ENCODE measurements around the gene BANF2. TPM values are rescaled to one million over a fixed set of nuclear protein-coding genes. Genes with fewer than 3 reads are reported as not detected.
"Not testable (repeated sequence)": the region's sequence is repeated elsewhere in the genome, so short reads cannot be mapped to it uniquely, and the experiment has no call there.

Gene BANF2
- total RNA-seq, 1 donor from 2014 or later: not detected

DNA sequence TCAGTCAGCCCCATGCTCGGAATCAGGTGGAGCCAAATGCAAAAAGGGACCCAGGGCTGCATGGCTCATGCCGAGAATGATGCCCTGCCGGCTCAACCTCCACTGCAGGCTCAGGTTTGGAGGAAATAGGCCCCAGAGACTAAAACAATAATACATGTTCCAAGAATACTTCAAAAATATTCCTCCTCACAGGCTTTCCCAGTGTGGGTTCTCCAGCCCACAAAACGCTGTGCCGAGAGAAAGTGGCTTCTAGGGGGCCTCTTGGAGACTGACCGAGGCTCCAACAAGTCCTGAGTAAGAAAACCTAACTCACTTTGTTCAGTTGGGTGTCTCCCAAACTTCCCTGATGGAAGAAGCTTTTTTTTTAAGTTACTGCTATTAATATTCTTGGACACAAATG lies 73.9 kb downstream of the BANF2 start:
- no peak overlapping the region for H3K4me3 Mint-ChIP-seq (ENCODE audit: low read depth)
- H3K27ac Mint-ChIP-seq: no peak overlapping the region
- peaks cover 8% of the 10 kb centered on the region for H3K9me3 Mint-ChIP-seq (ENCODE audit: low read depth)
- DNase-seq (ENCODE audit: low spot score, unreplicated experiment): no peak
- no peaks in the 10 kb centered on the region for H3K36me3 Mint-ChIP-seq (ENCODE audit: insufficient read depth)
- TF ChIP-seq, protein P1, sequence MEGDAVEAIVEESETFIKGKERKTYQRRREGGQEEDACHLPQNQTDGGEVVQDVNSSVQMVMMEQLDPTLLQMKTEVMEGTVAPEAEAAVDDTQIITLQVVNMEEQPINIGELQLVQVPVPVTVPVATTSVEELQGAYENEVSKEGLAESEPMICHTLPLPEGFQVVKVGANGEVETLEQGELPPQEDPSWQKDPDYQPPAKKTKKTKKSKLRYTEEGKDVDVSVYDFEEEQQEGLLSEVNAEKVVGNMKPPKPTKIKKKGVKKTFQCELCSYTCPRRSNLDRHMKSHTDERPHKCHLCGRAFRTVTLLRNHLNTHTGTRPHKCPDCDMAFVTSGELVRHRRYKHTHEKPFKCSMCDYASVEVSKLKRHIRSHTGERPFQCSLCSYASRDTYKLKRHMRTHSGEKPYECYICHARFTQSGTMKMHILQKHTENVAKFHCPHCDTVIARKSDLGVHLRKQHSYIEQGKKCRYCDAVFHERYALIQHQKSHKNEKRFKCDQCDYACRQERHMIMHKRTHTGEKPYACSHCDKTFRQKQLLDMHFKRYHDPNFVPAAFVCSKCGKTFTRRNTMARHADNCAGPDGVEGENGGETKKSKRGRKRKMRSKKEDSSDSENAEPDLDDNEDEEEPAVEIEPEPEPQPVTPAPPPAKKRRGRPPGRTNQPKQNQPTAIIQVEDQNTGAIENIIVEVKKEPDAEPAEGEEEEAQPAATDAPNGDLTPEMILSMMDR (IDR thresholded peaks at IDR 0.05; ENCODE audit: unreplicated experiment): no peak
- peaks cover 11% of the 10 kb centered on the region for H3K4me1 Mint-ChIP-seq (ENCODE audit: low read depth)
- no peaks in the 10 kb centered on the region for H3K27me3 Mint-ChIP-seq

DNA sequence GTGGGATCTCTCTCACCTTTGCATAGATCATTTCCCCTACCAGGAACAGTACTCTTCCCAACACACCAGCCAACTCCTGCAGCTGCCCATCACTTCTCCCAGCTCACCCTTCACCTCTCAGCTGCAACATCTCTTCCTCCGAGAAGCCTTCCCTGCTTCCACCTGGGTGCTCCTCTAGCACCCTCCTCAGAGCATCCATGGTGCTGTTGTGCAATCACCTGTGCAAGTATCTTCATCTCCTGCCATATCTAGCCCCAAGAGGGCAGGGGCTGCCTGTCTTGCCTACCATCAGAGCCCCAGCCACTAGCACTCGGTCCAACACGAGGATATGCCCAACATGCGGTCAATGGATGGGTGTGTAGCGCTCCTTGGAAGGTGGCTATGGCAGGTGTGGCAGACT lies 75.8 kb downstream of the BANF2 start:
- peaks cover 11% of the 10 kb centered on the region for H3K4me1 Mint-ChIP-seq (ENCODE audit: low read depth)
- no peak overlapping the region for H3K4me3 Mint-ChIP-seq (ENCODE audit: low read depth)
- no peak for DNase-seq (ENCODE audit: low spot score, unreplicated experiment)
- H3K27ac Mint-ChIP-seq: no peak overlapping the region
- no peaks in the 10 kb centered on the region for H3K27me3 Mint-ChIP-seq
- no peaks in the 10 kb centered on the region for H3K36me3 Mint-ChIP-seq (ENCODE audit: insufficient read depth)
- TF ChIP-seq, protein P1 (IDR thresholded peaks at IDR 0.05; ENCODE audit: unreplicated experiment): no peak
- peaks cover 8% of the 10 kb centered on the region for H3K9me3 Mint-ChIP-seq (ENCODE audit: low read depth)

DNA sequence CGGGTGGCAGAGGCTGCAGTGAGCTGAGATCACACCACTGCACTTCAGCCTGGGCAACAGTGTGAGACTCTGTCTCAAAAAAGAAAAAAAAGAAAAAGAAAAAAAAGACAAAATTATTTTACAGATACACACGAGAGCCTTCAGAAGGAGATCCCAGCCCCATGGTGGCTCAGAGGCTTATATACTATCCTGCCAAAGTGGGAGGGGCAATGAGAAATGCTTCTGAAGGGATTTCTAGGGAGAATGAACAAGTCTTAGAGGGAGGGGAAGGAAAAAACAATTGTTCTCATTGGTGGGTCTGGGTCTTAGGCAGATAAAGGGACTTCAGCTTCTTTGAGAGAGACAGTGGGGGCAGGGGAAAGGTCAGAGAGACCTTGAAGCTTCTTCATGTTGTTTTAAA lies 76.8 kb downstream of the BANF2 start:
- peaks cover 8% of the 10 kb centered on the region for H3K9me3 Mint-ChIP-seq (ENCODE audit: low read depth)
- no peak overlapping the region for H3K4me3 Mint-ChIP-seq (ENCODE audit: low read depth)
- no peaks in the 10 kb centered on the region for H3K36me3 Mint-ChIP-seq (ENCODE audit: insufficient read depth)
- TF ChIP-seq, protein P1 (IDR thresholded peaks at IDR 0.05; ENCODE audit: unreplicated experiment): no peak
- no peak for DNase-seq (ENCODE audit: low spot score, unreplicated experiment)
- H3K27ac Mint-ChIP-seq: no peak overlapping the region
- no peaks in the 10 kb centered on the region for H3K27me3 Mint-ChIP-seq
- H3K4me1 Mint-ChIP-seq (ENCODE audit: low read depth): peaks cover 8% of the 10 kb centered on the region

DNA sequence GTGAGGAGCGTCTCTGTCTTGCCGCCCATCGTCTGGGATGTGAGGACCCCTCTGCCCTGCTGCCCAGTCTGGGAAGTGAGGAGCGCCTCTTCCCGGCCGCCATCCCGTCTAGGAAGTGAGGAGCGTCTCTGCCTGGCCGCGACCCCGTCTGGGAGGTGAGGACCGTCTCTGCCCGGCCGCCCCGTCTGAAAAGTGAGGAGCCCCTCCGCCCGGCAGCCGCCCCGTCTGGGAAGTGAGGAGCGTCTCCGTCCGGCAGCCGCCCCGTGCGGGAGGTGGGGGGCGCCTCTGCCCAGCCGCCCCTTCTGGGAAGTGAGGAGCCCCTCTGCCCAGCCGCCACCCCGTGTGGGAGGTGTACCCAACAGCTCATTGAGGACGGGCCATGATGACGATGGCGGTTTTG lies 79.2 kb downstream of the BANF2 start:
- H3K4me1 Mint-ChIP-seq (ENCODE audit: low read depth); H3K27ac Mint-ChIP-seq; H3K9me3 Mint-ChIP-seq (ENCODE audit: low read depth); H3K27me3 Mint-ChIP-seq; H3K4me3 Mint-ChIP-seq (ENCODE audit: low read depth); DNase-seq (ENCODE audit: low spot score, unreplicated experiment); H3K36me3 Mint-ChIP-seq (ENCODE audit: insufficient read depth): not testable (repeated sequence)

DNA sequence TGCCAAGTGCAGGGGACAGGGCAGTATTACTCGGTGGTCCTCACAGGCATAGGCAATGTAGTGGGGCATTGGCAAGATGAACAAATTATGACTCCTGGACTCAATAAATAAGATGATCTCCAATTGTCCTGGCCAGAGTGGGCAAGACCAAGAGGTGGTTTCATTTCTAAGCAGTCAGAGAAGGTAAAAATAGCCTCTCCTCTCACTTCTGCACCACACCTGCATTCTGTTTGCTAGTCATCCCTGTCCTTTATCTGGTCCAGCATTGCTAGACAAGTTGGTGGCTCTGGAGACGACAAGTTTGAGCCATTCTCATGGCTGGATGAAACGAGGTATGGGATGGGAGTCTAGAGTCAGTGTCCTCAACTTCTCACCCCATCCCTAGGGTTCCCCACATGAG lies 83.0 kb downstream of the BANF2 start:
- peaks cover 3% of the 10 kb centered on the region for H3K9me3 Mint-ChIP-seq (ENCODE audit: low read depth)
- H3K27me3 Mint-ChIP-seq: peaks cover 5% of the 10 kb centered on the region
- no peaks in the 10 kb centered on the region for H3K36me3 Mint-ChIP-seq (ENCODE audit: insufficient read depth)
- no peak overlapping the region for H3K27ac Mint-ChIP-seq
- TF ChIP-seq, protein P1 (IDR thresholded peaks at IDR 0.05; ENCODE audit: unreplicated experiment): no peak
- H3K4me3 Mint-ChIP-seq (ENCODE audit: low read depth): no peak overlapping the region
- DNase-seq (ENCODE audit: low spot score, unreplicated experiment): no peak
- no peaks in the 10 kb centered on the region for H3K4me1 Mint-ChIP-seq (ENCODE audit: low read depth)

DNA sequence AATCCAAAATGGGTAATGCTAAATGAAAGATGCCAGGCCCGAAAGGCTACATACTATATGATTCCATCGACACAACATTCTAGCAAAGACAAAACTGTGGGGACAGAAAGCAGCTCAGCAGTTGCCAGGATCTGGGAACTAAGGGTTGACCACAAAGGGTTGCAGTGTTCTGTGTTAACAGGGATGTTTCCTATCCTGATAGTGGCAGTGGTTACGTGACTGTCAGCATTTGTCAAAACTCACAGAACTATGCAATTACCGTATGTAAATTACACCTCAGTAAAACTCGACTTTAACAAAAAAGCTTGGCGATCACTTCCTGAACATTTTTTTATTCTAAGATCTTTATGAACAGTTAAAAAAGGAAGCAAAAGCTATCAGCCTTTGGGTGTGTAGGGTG lies 83.9 kb downstream of the BANF2 start:
- Mint-ChIP-seq H3K27ac (no peak overlapping the region), H3K4me3 (ENCODE audit: low read depth) (no peak overlapping the region), H3K9me3 (ENCODE audit: low read depth) (no peaks in the 10 kb centered on the region), H3K36me3 (ENCODE audit: insufficient read depth) (no peaks in the 10 kb centered on the region), H3K27me3 (peaks cover 5% of the 10 kb centered on the region), H3K4me1 (ENCODE audit: low read depth) (no peaks in the 10 kb centered on the region)
- TF ChIP-seq, protein P1 (IDR thresholded peaks at IDR 0.05; ENCODE audit: unreplicated experiment): no peak
- DNase-seq (ENCODE audit: low spot score, unreplicated experiment): no peak

Measured in progenitor cell of endocrine pancreas (in vitro differentiated cells).